ENCODE data around the gene HS3ST6.
A peak's percentile ranks its signal among the peaks of the same experiment; 100 is the strongest.
"Not testable (repeated sequence)": the region's sequence is repeated elsewhere in the genome, so short reads cannot be mapped to it uniquely, and the experiment has no call there.

Gene HS3ST6

GRCh38 chr16:1946495-1947368 lies 28.5 kb upstream of the HS3ST6 start:
- no peak for DNase-seq

- DNase-seq = no peak
Measured at GRCh38 chr16:1945559-1946391, 27.6 kb upstream of the HS3ST6 start.

- no peak for DNase-seq
Measured at GRCh38 chr16:1944612-1945199, 26.5 kb upstream of the HS3ST6 start.

GRCh38 chr16:1942810-1943726 lies 24.9 kb upstream of the HS3ST6 start, which contains the start of gene MSRB1:
Gene MSRB1 (minus strand): TSS chr16:1943199. CDS start chr16:1943156, 43 bp downstream.
- peak; percentile 100 for DNase-seq

GRCh38 chr16:1942047-1942809 lies 24.0 kb upstream of the HS3ST6 start:
- DNase-seq = no peak

GRCh38 chr16:1941162-1942046 lies 23.2 kb upstream of the HS3ST6 start:
- DNase-seq = no peak

- no peak for DNase-seq
Measured at GRCh38 chr16:1940273-1941161, 22.3 kb upstream of the HS3ST6 start.

- DNase-seq = not testable (repeated sequence)
Measured at GRCh38 chr16:1939833-1940232, 21.6 kb upstream of the HS3ST6 start.

- no peak for DNase-seq
Measured at GRCh38 chr16:1938910-1939309, 20.7 kb upstream of the HS3ST6 start.

GRCh38 chr16:1938316-1938715 lies 20.1 kb upstream of the HS3ST6 start:
- no peak for DNase-seq

- no peak for DNase-seq
Measured at GRCh38 chr16:1936945-1937479, 18.8 kb upstream of the HS3ST6 start.

GRCh38 chr16:1933097-1933661 lies 15.0 kb upstream of the HS3ST6 start:
- DNase-seq = no peak

- DNase-seq = no peak
Measured at GRCh38 chr16:1932050-1933028, 14.1 kb upstream of the HS3ST6 start.

GRCh38 chr16:1930338-1930720 lies 12.1 kb upstream of the HS3ST6 start:
- no peak for DNase-seq

GRCh38 chr16:1929578-1930337 lies 11.5 kb upstream of the HS3ST6 start:
- peak; percentile 92 for DNase-seq

- no peak for DNase-seq
Measured at GRCh38 chr16:1929105-1929504, 10.9 kb upstream of the HS3ST6 start.

GRCh38 chr16:1926271-1926670 lies 8.1 kb upstream of the HS3ST6 start:
- DNase-seq = no peak
